Bronchial epithelial cell (primary cell): ENCODE measurements around the gene SEC14L1. TPM values are rescaled to one million over a fixed set of nuclear protein-coding genes. Genes with fewer than 3 reads are reported as not detected.
"Not testable (repeated sequence)": the region's sequence is repeated elsewhere in the genome, so short reads cannot be mapped to it uniquely, and the experiment has no call there.

Experiments used
- DNase-seq: peaks from one replicate; pipeline ENCODE4 v3.0.0-alpha.2; 2010; ENCODE audit warnings: low read depth
- FAIRE-seq: peaks from 2 replicates; lab custom pipeline; 2011; peaks lifted over from hg19 to GRCh38; lab: Jason Lieb, UNC
- H3K27me3 ChIP-seq: 2 replicates; pipeline ENCODE4 v1.5.1; 2011; ENCODE audit warnings: low read length; ENCODE audit not compliant: control insufficient read depth, insufficient read depth
- H3K36me3 ChIP-seq: 2 replicates; pipeline ENCODE4 v1.5.1; 2011; ENCODE audit warnings: low read length; ENCODE audit not compliant: control insufficient read depth, insufficient read depth
- H3K4me3 ChIP-seq: 2 replicates; pipeline ENCODE4 v1.5.1; 2011; ENCODE audit warnings: mild to moderate bottlenecking, low read depth, low read length, control low read depth
- CTCF ChIP-seq: IDR thresholded peaks from 2 replicates; pipeline ENCODE4 v1.5.1; 2011; ENCODE audit warnings: mild to moderate bottlenecking, moderate library complexity, low read length, control low read depth, inconsistent platforms; ENCODE audit not compliant: insufficient read depth, severe bottlenecking
- total RNA-seq: library from RNA; depleted of rRNA; stranded (reverse); fragments of >200 nt; gene quantifications from 2 replicates; pipeline ENCODE4 v1.2.1, GENCODE V29; 2014

Gene SEC14L1
- total RNA-seq, 1 donor from 2014 or later, result 21.6 TPM

- peak; percentile 96 for TF ChIP-seq CTCF
- no peaks in the 10 kb centered on the region for H3K27me3 ChIP-seq
- H3K4me3 ChIP-seq, result peak overlapping the region; percentile 42
- FAIRE-seq (no peak), DNase-seq (no peak)
- H3K36me3 ChIP-seq, result no peaks in the 10 kb centered on the region
Measured at GRCh38 chr17:77247048-77247541, 106.3 kb downstream of the SEC14L1 start.

GRCh38 chr17:77247609-77248008 lies 106.8 kb downstream of the SEC14L1 start:
- FAIRE-seq (no peak), DNase-seq (no peak)
- H3K27me3 ChIP-seq, result no peaks in the 10 kb centered on the region
- no peak overlapping the region for H3K4me3 ChIP-seq
- no peak for TF ChIP-seq CTCF
- H3K36me3 ChIP-seq, result no peaks in the 10 kb centered on the region

- DNase-seq, result no peak
- Histone ChIP-seq H3K27me3 (no peaks in the 10 kb centered on the region), H3K36me3 (no peaks in the 10 kb centered on the region), H3K4me3 (no peak overlapping the region)
- no peak for FAIRE-seq
- no peak for TF ChIP-seq CTCF
Measured at GRCh38 chr17:77248216-77249114, 107.7 kb downstream of the SEC14L1 start.

GRCh38 chr17:77251622-77252183 lies 110.9 kb downstream of the SEC14L1 start:
- FAIRE-seq (no peak), DNase-seq (no peak)
- TF ChIP-seq CTCF, result no peak
- Histone ChIP-seq H3K4me3 (no peak overlapping the region), H3K27me3 (no peaks in the 10 kb centered on the region), H3K36me3 (no peaks in the 10 kb centered on the region)

GRCh38 chr17:77252306-77252705 lies 111.5 kb downstream of the SEC14L1 start:
- FAIRE-seq, H3K27me3 ChIP-seq, H3K36me3 ChIP-seq, DNase-seq, H3K4me3 ChIP-seq: not testable (repeated sequence)

- FAIRE-seq, result peak; percentile 47
Measured at GRCh38 chr17:77253611-77254051, 112.9 kb downstream of the SEC14L1 start.

More at GRCh38 chr17:77253611-77254051, 112.9 kb downstream of the SEC14L1 start:
- H3K27me3 ChIP-seq, result no peaks in the 10 kb centered on the region
- DNase-seq, result peak; percentile 53
- no peak overlapping the region for H3K4me3 ChIP-seq
- no peak for TF ChIP-seq CTCF
- no peaks in the 10 kb centered on the region for H3K36me3 ChIP-seq
